ENCODE results near the gene IFNAR1.

Gene IFNAR1

DNA sequence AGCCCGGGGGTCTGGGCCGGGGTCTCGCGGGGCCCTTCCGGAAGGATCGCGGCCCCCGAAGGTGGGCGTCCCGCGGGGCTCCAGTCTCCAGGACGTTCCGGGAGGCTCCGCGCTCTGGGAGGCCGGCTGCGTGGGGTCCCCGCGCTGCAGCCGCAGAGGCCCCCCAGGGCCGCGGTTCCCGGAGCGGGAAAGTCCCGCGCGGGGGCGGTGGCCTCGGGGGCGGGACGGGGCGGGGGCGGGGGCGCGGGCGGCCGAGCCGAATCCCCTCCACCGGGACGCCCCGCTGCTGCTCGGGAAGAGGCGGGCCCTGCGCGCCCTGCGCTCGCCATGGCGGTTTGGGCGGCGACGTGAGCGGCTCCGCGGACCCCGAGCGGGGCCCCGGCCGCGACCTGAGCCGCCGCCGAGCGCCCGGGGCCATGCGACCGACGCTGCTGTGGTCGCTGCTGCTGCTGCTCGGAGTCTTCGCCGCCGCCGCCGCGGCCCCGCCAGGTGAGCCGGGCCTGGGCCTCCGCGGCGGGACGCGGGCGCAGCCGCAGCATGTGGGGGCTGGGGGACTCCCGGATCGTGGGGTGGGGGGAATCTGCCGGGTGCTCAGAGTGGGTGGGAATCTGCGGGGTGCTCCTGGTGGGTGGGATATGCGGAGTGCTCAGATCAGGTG, 78.5 kb downstream of the IFNAR1 start, which contains the start of gene IFNGR2:
IFNGR2 (plus strand) TSS at position 286 of the 658 bp plus-strand sequence; CDS start at position 417, 131 bp downstream.
- peak; percentile 16 for ATAC-seq
- TF ChIP-seq TCF4 (CRISPR knock-in tag; IDR thresholded peaks at IDR 0.05; ENCODE audit: borderline replicate concordance) = no peak
- TF ChIP-seq GLIS3 (CRISPR knock-in tag; IDR thresholded peaks at IDR 0.05) = no peak
- no peak for TF ChIP-seq ZC3H10 (CRISPR knock-in tag; IDR thresholded peaks at IDR 0.05)
- TF ChIP-seq PPARA (CRISPR knock-in tag; IDR thresholded peaks at IDR 0.05; ENCODE audit: borderline replicate concordance) = no peak
- no peak for TF ChIP-seq ZNF8 (CRISPR knock-in tag; IDR thresholded peaks at IDR 0.05)
- TF ChIP-seq ZFP3 (CRISPR knock-in tag; IDR thresholded peaks at IDR 0.05) = no peak
- TF ChIP-seq ISL1 (CRISPR knock-in tag; IDR thresholded peaks at IDR 0.05) = no peak
- TF ChIP-seq, protein P1, sequence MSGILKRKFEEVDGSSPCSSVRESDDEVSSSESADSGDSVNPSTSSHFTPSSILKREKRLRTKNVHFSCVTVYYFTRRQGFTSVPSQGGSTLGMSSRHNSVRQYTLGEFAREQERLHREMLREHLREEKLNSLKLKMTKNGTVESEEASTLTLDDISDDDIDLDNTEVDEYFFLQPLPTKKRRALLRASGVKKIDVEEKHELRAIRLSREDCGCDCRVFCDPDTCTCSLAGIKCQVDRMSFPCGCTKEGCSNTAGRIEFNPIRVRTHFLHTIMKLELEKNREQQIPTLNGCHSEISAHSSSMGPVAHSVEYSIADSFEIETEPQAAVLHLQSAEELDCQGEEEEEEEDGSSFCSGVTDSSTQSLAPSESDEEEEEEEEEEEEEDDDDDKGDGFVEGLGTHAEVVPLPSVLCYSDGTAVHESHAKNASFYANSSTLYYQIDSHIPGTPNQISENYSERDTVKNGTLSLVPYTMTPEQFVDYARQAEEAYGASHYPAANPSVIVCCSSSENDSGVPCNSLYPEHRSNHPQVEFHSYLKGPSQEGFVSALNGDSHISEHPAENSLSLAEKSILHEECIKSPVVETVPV (CRISPR knock-in tag; IDR thresholded peaks at IDR 0.05) = no peak
- TF ChIP-seq CSDC2 (CRISPR knock-in tag; IDR thresholded peaks at IDR 0.05) = no peak
- TF ChIP-seq RARB (CRISPR knock-in tag; IDR thresholded peaks at IDR 0.05) = no peak
- no peak for TF ChIP-seq SNAI2 (CRISPR knock-in tag; IDR thresholded peaks at IDR 0.05)
- TF ChIP-seq, protein P2, sequence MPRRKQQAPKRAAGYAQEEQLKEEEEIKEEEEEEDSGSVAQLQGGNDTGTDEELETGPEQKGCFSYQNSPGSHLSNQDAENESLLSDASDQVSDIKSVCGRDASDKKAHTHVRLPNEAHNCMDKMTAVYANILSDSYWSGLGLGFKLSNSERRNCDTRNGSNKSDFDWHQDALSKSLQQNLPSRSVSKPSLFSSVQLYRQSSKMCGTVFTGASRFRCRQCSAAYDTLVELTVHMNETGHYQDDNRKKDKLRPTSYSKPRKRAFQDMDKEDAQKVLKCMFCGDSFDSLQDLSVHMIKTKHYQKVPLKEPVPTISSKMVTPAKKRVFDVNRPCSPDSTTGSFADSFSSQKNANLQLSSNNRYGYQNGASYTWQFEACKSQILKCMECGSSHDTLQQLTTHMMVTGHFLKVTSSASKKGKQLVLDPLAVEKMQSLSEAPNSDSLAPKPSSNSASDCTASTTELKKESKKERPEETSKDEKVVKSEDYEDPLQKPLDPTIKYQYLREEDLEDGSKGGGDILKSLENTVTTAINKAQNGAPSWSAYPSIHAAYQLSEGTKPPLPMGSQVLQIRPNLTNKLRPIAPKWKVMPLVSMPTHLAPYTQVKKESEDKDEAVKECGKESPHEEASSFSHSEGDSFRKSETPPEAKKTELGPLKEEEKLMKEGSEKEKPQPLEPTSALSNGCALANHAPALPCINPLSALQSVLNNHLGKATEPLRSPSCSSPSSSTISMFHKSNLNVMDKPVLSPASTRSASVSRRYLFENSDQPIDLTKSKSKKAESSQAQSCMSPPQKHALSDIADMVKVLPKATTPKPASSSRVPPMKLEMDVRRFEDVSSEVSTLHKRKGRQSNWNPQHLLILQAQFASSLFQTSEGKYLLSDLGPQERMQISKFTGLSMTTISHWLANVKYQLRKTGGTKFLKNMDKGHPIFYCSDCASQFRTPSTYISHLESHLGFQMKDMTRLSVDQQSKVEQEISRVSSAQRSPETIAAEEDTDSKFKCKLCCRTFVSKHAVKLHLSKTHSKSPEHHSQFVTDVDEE (CRISPR knock-in tag; IDR thresholded peaks at IDR 0.05) = no peak
- no peak for TF ChIP-seq ZFP30 (CRISPR knock-in tag; IDR thresholded peaks at IDR 0.05)
- TF ChIP-seq CREB5 (CRISPR knock-in tag; IDR thresholded peaks at IDR 0.05; ENCODE audit: low read depth) = no peak

DNA sequence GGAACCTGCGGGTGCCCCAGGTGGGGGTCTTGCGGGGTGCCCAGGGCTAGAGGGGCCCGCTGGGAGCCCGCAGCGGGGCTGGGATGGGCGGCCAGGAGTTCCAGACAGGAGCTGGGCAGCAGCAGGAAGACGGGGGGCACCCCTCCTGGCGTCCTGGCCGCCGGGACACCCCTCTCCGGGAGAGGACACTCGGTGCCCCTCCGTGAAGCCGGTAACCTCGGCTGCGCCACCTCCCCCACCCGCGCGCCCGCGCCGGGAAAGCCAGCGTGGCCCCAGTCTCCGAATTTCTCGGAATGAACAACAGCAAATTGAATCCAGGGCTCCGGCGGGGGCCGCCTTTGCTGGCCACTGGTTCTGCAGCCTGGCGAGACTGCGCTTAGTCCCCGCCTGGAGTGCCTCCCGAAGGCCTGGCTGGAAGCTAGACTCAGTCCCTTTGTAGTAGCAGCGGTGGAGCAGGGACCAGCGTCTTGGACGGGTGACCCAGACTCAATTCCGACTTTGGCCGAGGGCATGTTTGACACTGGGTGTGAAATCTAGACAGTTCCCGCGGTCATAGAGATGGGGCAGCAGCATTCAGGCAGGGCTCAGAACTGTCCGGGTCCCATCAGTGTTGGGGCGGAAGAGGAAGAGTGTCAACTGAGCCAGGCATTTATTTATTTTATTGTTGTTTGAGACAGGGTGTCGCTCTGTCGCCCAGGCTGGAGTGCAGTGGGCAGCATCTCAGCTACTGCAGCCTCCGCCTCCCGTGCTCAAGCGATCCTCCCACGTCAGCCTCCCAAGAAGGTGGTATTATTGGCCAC, 79.2 kb downstream of the IFNAR1 start:
- peak; percentile 61 for ATAC-seq
- TF ChIP-seq, protein P3, sequence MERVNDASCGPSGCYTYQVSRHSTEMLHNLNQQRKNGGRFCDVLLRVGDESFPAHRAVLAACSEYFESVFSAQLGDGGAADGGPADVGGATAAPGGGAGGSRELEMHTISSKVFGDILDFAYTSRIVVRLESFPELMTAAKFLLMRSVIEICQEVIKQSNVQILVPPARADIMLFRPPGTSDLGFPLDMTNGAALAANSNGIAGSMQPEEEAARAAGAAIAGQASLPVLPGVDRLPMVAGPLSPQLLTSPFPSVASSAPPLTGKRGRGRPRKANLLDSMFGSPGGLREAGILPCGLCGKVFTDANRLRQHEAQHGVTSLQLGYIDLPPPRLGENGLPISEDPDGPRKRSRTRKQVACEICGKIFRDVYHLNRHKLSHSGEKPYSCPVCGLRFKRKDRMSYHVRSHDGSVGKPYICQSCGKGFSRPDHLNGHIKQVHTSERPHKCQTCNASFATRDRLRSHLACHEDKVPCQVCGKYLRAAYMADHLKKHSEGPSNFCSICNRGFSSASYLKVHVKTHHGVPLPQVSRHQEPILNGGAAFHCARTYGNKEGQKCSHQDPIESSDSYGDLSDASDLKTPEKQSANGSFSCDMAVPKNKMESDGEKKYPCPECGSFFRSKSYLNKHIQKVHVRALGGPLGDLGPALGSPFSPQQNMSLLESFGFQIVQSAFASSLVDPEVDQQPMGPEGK (CRISPR knock-in tag; IDR thresholded peaks at IDR 0.05; ENCODE audit: borderline replicate concordance) = 0 out of 2 replicates have a peak, but pooled peaks have one; percentile 42
- no peak for TF ChIP-seq RARB (CRISPR knock-in tag; IDR thresholded peaks at IDR 0.05)

- no peak for ATAC-seq
- TF ChIP-seq TOX (CRISPR knock-in tag; IDR thresholded peaks at IDR 0.05; ENCODE audit: borderline replicate concordance) (no peak), ESRRG (CRISPR knock-in tag; IDR thresholded peaks at IDR 0.05) (no peak), ZFP30 (CRISPR knock-in tag; IDR thresholded peaks at IDR 0.05) (no peak), ZNF8 (CRISPR knock-in tag; IDR thresholded peaks at IDR 0.05) (no peak), ISL1 (CRISPR knock-in tag; IDR thresholded peaks at IDR 0.05) (no peak), GLIS3 (CRISPR knock-in tag; IDR thresholded peaks at IDR 0.05) (no peak), SNAI2 (CRISPR knock-in tag; IDR thresholded peaks at IDR 0.05) (no peak), ZNF70 (CRISPR knock-in tag; IDR thresholded peaks at IDR 0.05) (no peak), ZNF565 (CRISPR knock-in tag; conservative IDR thresholded peaks at IDR 0.05; ENCODE audit: low read depth) (no peak), TCF4 (CRISPR knock-in tag; IDR thresholded peaks at IDR 0.05; ENCODE audit: borderline replicate concordance) (no peak), ARNTL (CRISPR knock-in tag; IDR thresholded peaks at IDR 0.05; ENCODE audit: borderline replicate concordance, low read depth) (no peak), CREB5 (CRISPR knock-in tag; IDR thresholded peaks at IDR 0.05; ENCODE audit: low read depth) (no peak), PPARA (CRISPR knock-in tag; IDR thresholded peaks at IDR 0.05; ENCODE audit: borderline replicate concordance) (no peak)
- TF ChIP-seq, protein P3 (CRISPR knock-in tag; IDR thresholded peaks at IDR 0.05; ENCODE audit: borderline replicate concordance) = no peak
- TF ChIP-seq, protein P4, sequence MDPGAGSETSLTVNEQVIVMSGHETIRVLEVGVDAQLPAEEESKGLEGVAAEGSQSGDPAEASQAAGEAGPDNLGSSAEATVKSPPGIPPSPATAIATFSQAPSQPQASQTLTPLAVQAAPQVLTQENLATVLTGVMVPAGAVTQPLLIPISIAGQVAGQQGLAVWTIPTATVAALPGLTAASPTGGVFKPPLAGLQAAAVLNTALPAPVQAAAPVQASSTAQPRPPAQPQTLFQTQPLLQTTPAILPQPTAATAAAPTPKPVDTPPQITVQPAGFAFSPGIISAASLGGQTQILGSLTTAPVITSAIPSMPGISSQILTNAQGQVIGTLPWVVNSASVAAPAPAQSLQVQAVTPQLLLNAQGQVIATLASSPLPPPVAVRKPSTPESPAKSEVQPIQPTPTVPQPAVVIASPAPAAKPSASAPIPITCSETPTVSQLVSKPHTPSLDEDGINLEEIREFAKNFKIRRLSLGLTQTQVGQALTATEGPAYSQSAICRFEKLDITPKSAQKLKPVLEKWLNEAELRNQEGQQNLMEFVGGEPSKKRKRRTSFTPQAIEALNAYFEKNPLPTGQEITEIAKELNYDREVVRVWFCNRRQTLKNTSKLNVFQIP (CRISPR knock-in tag; IDR thresholded peaks at IDR 0.05; ENCODE audit: borderline replicate concordance, low read depth) = no peak
- TF ChIP-seq, protein P1 (CRISPR knock-in tag; IDR thresholded peaks at IDR 0.05) = no peak
These were observed 81.7 kb downstream of the IFNAR1 start for GRCh38 chr21:33406493-33406892.

All from SK-N-SH treated with all-trans-retinoic acid at 6 μM for 48 hours (cell line).